PC-9 (cell line): ENCODE data around the gene GRN.

ENCODE experiments used
- CTCF ChIP-seq: fragments of 200-600 bp; sonication (generic); conservative IDR thresholded peaks from 2 replicates; pipeline ENCODE4 v1.6.1; 2017; ENCODE audit warnings: mixed run types, antibody characterized with exemption, mild to moderate bottlenecking, moderate library complexity
- EZH2 ChIP-seq: fragments of 200-600 bp; sonication (generic); IDR thresholded peaks from 2 replicates; pipeline ENCODE4 v1.8.0; 2017; ENCODE audit warnings: antibody characterized with exemption, low read depth

GRCh38 chr17:44321246-44322120, 23.6 kb upstream of the GRN start:
- TF ChIP-seq CTCF (no peak), EZH2 (no peak)
